Measurements from ENCODE around the gene CACNA1C.

The CACNA1C gene

GRCh38 chr12:2172491-2173214 is 119.9 kb downstream of the CACNA1C start:
- DNase-seq (ENCODE audit: low read depth) = no peak
- H3K4me3 ChIP-seq (ENCODE audit: low read depth, low read length) = no peak overlapping the region
- in situ Hi-C loops (cut with HindIII; ENCODE audit: low sequenced_read_pairs) = no loop called here
- TF ChIP-seq, protein P1, sequence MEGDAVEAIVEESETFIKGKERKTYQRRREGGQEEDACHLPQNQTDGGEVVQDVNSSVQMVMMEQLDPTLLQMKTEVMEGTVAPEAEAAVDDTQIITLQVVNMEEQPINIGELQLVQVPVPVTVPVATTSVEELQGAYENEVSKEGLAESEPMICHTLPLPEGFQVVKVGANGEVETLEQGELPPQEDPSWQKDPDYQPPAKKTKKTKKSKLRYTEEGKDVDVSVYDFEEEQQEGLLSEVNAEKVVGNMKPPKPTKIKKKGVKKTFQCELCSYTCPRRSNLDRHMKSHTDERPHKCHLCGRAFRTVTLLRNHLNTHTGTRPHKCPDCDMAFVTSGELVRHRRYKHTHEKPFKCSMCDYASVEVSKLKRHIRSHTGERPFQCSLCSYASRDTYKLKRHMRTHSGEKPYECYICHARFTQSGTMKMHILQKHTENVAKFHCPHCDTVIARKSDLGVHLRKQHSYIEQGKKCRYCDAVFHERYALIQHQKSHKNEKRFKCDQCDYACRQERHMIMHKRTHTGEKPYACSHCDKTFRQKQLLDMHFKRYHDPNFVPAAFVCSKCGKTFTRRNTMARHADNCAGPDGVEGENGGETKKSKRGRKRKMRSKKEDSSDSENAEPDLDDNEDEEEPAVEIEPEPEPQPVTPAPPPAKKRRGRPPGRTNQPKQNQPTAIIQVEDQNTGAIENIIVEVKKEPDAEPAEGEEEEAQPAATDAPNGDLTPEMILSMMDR (IDR thresholded peaks at IDR 0.05; ENCODE audit: low read depth, low read length, missing control alignments) = no peak

DNA sequence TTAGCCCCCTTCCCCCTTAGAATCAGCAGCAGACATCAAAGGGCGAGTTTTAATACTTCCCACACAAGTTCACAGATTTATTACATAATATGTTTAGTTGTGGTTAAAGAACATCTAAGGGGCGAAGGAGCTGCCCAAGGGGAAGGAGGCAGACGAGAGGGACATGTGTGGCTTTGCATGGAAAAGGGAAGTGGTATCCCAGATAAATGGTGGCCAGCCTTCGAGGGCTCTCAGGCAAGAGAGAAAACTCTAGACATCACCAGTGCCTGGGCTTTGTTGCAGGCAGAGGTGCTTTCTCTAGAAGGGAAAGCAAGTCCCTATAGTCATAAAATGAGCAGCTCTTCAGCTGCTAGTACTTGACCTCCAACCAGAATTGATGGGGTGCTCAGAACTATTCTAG is 121.2 kb downstream of the CACNA1C start:
- in situ Hi-C loops (cut with HindIII; ENCODE audit: low sequenced_read_pairs) = no loop called here
- no peak overlapping the region for H3K4me3 ChIP-seq (ENCODE audit: low read depth, low read length)
- no peak for DNase-seq (ENCODE audit: low read depth)
- TF ChIP-seq, protein P1 (IDR thresholded peaks at IDR 0.05; ENCODE audit: low read depth, low read length, missing control alignments) = no peak

DNA sequence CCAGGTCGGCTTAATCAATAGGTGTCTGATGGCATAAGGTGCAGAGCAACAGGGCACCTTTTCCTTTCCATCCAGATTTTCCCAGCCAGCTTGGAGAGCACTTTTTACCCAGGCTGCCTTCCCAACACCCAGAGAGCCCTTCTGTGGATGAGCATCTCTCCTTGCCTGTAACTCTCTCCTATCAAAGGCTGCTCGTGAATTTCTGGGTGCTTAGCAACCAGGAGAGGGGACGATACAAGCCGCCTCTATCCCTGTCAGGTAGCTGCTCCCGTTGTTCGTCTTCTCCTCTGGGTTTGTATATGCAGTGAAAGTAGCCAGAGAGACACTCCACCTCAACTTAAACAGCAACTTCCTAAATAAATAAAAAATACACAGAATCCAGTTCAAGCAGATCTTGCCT is 124.2 kb downstream of the CACNA1C start:
- in situ Hi-C loops (cut with HindIII; ENCODE audit: low sequenced_read_pairs) = no loop called here
- TF ChIP-seq, protein P1 (IDR thresholded peaks at IDR 0.05; ENCODE audit: low read depth, low read length, missing control alignments) = no peak
- no peak overlapping the region for H3K4me3 ChIP-seq (ENCODE audit: low read depth, low read length)
- no peak for DNase-seq (ENCODE audit: low read depth)

- no peak overlapping the region for H3K4me3 ChIP-seq (ENCODE audit: low read depth, low read length)
- in situ Hi-C loops (cut with HindIII; ENCODE audit: low sequenced_read_pairs) = no loop called here
- TF ChIP-seq, protein P1 (IDR thresholded peaks at IDR 0.05; ENCODE audit: low read depth, low read length, missing control alignments) = no peak
- DNase-seq (ENCODE audit: low read depth) = no peak
These were observed 125.0 kb downstream of the CACNA1C start for GRCh38 chr12:2177751-2178150.

DNA sequence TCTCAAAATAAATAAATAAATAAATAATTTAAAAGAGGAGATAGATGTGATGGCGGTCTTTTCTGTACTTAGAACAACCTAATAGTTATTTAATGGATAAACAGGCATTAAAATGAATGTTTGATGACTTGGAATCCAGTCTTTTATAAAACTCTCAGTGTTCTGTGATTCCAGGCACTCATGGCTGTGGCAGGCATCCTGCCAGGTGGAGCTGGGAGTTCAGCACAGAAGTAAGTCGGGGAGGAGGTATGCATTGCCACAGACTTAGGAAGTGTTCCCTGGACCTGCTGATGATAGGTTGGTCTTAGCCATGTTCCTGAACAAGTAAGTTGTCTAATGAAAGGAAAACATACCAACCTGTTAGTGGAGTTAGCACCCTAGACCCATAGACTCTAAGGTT is 126.3 kb downstream of the CACNA1C start:
- TF ChIP-seq, protein P1 (IDR thresholded peaks at IDR 0.05; ENCODE audit: low read depth, low read length, missing control alignments) = no peak
- H3K4me3 ChIP-seq (ENCODE audit: low read depth, low read length) = no peak overlapping the region
- in situ Hi-C loops (cut with HindIII; ENCODE audit: low sequenced_read_pairs) = no loop called here
- DNase-seq (ENCODE audit: low read depth) = no peak

- TF ChIP-seq, protein P1 (IDR thresholded peaks at IDR 0.05; ENCODE audit: low read depth, low read length, missing control alignments) = no peak
- peak; percentile 87 for DNase-seq (ENCODE audit: low read depth)
- in situ Hi-C loops (cut with HindIII; ENCODE audit: low sequenced_read_pairs) = loop anchor here (5.0 kb wide), 1 partner anchor 67 kb away; no protein-coding TSS in a partner anchor
- no peak overlapping the region for H3K4me3 ChIP-seq (ENCODE audit: low read depth, low read length)
These were observed 127.4 kb downstream of the CACNA1C start for GRCh38 chr12:2179953-2180736.
